Heart left ventricle (tissue), 16 donors: ENCODE data around the gene HMSD. TPM values are rescaled to one million over a fixed set of nuclear protein-coding genes. Genes with fewer than 3 reads are reported as not detected.

ENCODE experiments used
- ATAC-seq, 4 donors: fragments of 200-7000 bp; cut with Tn5 transposase; one replicate each; pipeline ENCODE4 v1.9.1; 2020 to 2022; ENCODE audit warnings: moderate library complexity in 4 of 4, mild to moderate bottlenecking in 3 of 4, moderate number of reproducible peaks in 1 of 4
- DNase-seq, 5 donors: peaks; one replicate each; pipeline ENCODE4 v3.0.0-alpha.2; 2020
- H3K27ac ChIP-seq, 12 donors: fragments of 200-600 bp; sonication (generic) in 4 of 12; one replicate each; pipeline versions ENCODE4 v1.5.0 to v1.8.0; 2016 to 2022; ENCODE audit warnings: mild to moderate bottlenecking in 2 of 12
- H3K27me3 ChIP-seq, 9 donors: fragments of 200-600 bp; sonication (generic) in 2 of 9; one replicate each; pipeline versions ENCODE4 v1.5.1 to v1.8.0; 2016 to 2022; ENCODE audit warnings: mild to moderate bottlenecking in 3 of 9
- H3K36me3 ChIP-seq, 9 donors: fragments of 200-600 bp; sonication (generic) in 2 of 9; one replicate each; pipeline versions ENCODE4 v1.5.0 to v1.8.0; 2018 to 2022; ENCODE audit warnings: mild to moderate bottlenecking in 2 of 9
- H3K4me1 ChIP-seq, 12 donors: fragments of 200-600 bp; sonication (generic) in 4 of 12; one replicate each; pipeline versions ENCODE4 v1.5.0 to v1.8.0; 2016 to 2022; ENCODE audit warnings: mild to moderate bottlenecking in 3 of 12
- H3K4me3 ChIP-seq, 12 donors: fragments of 200-600 bp; sonication (generic) in 4 of 12; one replicate each; pipeline versions ENCODE4 v1.5.0 to v1.8.0; 2017 to 2022; ENCODE audit warnings: mild to moderate bottlenecking in 9 of 12, moderate library complexity in 4 of 12
- H3K9me3 ChIP-seq, 12 donors: fragments of 200-600 bp; sonication (generic) in 4 of 12; one replicate each; pipeline versions ENCODE4 v1.5.0 to v1.8.0; 2016 to 2022; ENCODE audit warnings: mild to moderate bottlenecking in 1 of 12
- POLR2A ChIP-seq, 2 donors: fragments of 450-650 bp; IDR thresholded peaks; one replicate each; pipeline ENCODE4 v1.6.1; 2017; ENCODE audit warnings: antibody characterized with exemption in 2 of 2, mild to moderate bottlenecking in 2 of 2, moderate library complexity in 2 of 2
- WGBS, 4 donors: extraction: QIAGEN DNeasy Blood & Tissue Kit in 2 of 4; methylation state at CpG; one replicate each; pipeline versions ENCODE4 v1.1.5 to v1.1.7; 2013 to 2018; 5-methylcytosine and 5-hydroxymethylcytosine counted together
- intact Hi-C, 10 donors: fragments of 100-400 bp; cut with DNase I; formaldehyde crosslinking; loops; one replicate each; pipeline versions ENCODE4 v1.11.1 to v1.14.2; 2022
- long read RNA-seq, 3 donors: library from polyadenylated mRNA; unstranded; transcript quantifications; one replicate each; pipeline ENCODE4 v2.0.0, GENCODE V29; 2020 to 2021
- polyA plus RNA-seq, 2 donors: library from polyadenylated mRNA; stranded (reverse); fragments of 200-250 nt; gene quantifications; one replicate each; pipeline ENCODE4 v1.2.3, GENCODE V29; 2013
- total RNA-seq, 9 donors: library from RNA; depleted of rRNA in 2 of 9; stranded (reverse); fragments of >200 nt in 2 of 9; fragmentation: NEBNext Ultra II Directional in 3 of 9; extraction: Animal tissue kit (Norgen Biotek cat#: 25700) in 3 of 9; gene quantifications; one replicate each; pipeline versions ENCODE4 v1.1.0 to v1.2.4, GENCODE V29; 2016 to 2023
- TF ChIP-seq, protein P1 (sequence below), 12 donors: fragments of 200-600 bp; sonication (generic) in 4 of 12; IDR thresholded peaks; one replicate each; pipeline versions ENCODE4 v1.5.0 to v1.8.0; 2018 to 2022; ENCODE audit warnings: antibody characterized with exemption in 12 of 12, mild to moderate bottlenecking in 5 of 12
- donor health status: ischemic (EF 13 %, LVEDD 7.1; RV severe dilation, severe dysfunction).
- donor health status: healthy with polysubstance abuse.
- donor health status: DM: no; HTN: yes; CAD: no.
- donor health status: DM: no; HTN: no; CAD: no.
- donor health status: ischemic (EF 25% LVEDD 6.9; RV normal size, moderate dysfunction).
- donor health status: ischemic (EF 25% LVEDD 5.7; RV mildly dilated, moderate dysfunction).
- donor health status: healthy.
- donor health status: DM: yes; HTN: yes; CAD: no.
- donor health status: ischemic (EF 35%, LVEDD 5.7; RV mildly dilated, moderate dysfunction).
- donor health status: nonischemic (EF 11% LVEDD 7.7; RV severe dilation, severe dysfunction).
- donor health status: DM: yes; HTN: yes; CAD: no.
- donor health status: PGD.
- donor health status: ischemic (EF 29% LVEDD 5.4; RV normal size, mild dysfunction).
- donor health status: nonischemic (EF 23%, LVEDD 6.1; RV moderate dilation, normal function).

HMSD gene, protein sequence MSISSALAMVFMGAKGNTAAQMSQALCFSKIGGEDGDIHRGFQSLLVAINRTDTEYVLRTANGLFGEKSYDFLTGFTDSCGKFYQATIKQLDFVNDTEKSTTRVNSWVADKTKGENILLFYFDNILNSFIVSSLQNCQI
- total RNA-seq: 1 to 10 TPM in 1 of 9 donors, under 1 TPM in 2, not detected in 6; 0.33 to 1.3 (median 0.43) TPM
- polyA plus RNA-seq: not detected
- long read RNA-seq, donor 1: 0 reads
- long read RNA-seq, donor 2, partial matches to known transcripts: 0 of 2 reads
- long read RNA-seq, donor 2, other reads (novel, unspliced or antisense): 0 of 2 reads
- long read RNA-seq, donor 3: 0 reads

DNA sequence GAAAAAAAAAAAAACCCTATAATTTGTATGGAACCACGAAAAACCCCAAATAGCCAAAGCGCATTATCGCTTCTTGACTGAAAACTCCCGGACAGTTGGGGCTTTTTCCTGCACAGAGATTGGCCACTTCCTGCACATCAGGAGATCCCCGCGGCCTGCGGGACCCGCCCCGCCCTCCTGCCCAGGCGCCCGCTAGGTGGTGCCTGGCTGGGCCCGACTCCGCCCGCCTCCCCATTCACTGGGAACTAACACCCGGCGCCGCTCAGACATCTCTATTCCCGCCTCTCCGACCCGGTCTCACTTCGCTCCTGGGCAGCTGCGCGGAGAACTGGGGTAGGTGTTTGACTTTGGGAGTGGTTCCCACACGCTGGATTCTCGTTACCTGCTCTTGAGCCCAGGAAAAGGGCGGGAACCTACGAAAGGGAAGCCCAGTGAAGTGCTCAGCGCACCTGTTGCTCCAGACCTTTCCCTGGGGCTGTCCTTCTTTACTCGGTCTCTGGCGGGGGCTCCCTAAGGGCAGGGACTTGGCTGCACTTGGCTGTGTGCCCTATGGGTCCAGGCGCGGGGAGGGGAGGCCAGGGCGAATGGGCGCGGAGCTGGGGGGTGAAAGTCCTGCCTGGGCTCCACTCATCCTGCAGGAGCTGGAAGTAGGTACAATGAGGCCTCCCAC is at the start of gene HMSD:
Gene HMSD, plus strand, starts transcription at position 234 of the 670 bp plus-strand sequence. CDS start 4,155 bp downstream, outside the sequence.
- H3K4me3 ChIP-seq: peak within 1 kb of the TSS in 10 of 12 donors; percentile 21 to 55 (median 40)
- peak; percentile 23 to 76 (median 43) for DNase-seq

DNA sequence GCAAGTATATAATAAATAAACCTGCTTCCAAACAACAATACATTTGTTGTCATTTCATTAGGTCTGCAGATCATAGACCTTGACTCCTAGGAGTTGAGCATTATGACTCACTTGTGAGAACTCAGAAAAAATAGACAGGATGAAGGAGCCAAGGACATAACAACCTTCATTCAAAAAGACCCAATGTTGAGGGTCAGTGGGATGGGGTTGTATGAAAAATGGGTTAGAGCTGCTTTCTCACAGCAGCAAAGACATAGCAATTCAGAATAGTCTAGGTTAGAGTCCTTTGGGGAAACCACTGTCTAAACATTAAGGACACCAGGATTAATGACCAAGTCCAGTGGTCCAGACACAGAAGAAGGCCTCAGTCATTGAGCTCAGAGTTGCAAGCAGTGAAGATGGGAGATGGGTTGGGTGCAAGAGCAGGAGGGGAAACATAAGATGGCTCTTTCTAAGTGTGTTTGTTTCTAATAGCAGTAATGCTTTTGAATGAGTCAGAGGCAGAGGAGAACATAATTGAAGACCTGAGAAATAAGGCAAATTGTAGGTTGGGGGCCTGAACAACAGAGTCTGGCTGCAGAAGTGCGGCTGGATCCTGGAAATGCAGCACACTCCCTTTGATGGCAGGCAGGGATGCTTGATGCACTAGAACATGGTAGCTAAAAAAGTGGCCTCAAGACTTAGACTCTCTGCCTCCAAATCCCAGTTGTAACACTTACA is 45.1 kb upstream of the HMSD start:
- intact Hi-C loops: no loop called here

More for the DNA sequence above, at the start of gene HMSD:
- Histone ChIP-seq H3K36me3 (no peaks in the 10 kb centered on the region), H3K27ac (no peak within 1 kb of the TSS), H3K4me1 (peaks cover 0 to 11% (median 0%) of the 10 kb centered on the region in 12 donors), H3K9me3 (peaks cover 0 to 4% (median 0%) of the 10 kb centered on the region in 12 donors), H3K27me3 (peaks cover 0 to 33% (median 6%) of the 10 kb centered on the region in 9 donors)
- TF ChIP-seq POLR2A (IDR thresholded peaks at IDR 0.05): no peak
- TF ChIP-seq, protein P1, sequence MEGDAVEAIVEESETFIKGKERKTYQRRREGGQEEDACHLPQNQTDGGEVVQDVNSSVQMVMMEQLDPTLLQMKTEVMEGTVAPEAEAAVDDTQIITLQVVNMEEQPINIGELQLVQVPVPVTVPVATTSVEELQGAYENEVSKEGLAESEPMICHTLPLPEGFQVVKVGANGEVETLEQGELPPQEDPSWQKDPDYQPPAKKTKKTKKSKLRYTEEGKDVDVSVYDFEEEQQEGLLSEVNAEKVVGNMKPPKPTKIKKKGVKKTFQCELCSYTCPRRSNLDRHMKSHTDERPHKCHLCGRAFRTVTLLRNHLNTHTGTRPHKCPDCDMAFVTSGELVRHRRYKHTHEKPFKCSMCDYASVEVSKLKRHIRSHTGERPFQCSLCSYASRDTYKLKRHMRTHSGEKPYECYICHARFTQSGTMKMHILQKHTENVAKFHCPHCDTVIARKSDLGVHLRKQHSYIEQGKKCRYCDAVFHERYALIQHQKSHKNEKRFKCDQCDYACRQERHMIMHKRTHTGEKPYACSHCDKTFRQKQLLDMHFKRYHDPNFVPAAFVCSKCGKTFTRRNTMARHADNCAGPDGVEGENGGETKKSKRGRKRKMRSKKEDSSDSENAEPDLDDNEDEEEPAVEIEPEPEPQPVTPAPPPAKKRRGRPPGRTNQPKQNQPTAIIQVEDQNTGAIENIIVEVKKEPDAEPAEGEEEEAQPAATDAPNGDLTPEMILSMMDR (IDR thresholded peaks at IDR 0.05): peak in 7 of 12 donors; percentile 17 to 50 (median 42)
- peak in 3 of 4 donors; percentile 57 to 89 (median 81) for ATAC-seq
- intact Hi-C loops: no loop called here
- 11 to 13% (median 12%) methylated on average over 34 to 35 of the region's 35 CpGs for WGBS, 4 donors

DNA sequence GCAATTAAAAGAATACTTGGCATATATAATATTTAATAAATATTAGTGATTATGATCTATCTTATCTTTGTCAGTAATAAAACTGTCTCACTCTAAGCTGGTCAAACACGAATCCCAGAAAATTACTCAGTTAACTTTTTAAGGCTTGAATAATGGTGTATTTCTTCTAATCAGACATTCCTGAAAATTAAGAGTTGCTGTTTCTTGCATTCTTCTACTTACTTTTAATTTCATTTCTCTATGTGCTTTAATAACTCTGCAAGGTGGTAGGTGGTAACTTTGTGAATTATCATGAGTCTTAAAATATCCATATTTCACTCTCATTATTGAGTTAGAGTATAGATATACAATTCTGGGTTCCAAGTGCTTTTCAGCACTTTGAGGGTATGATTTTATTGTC is 44.4 kb upstream of the HMSD start:
- Histone ChIP-seq H3K4me3 (no peak overlapping the region), H3K27ac (no peak overlapping the region), H3K9me3 (no peaks in the 10 kb centered on the region), H3K4me1 (no peaks in the 10 kb centered on the region), H3K36me3 (no peaks in the 10 kb centered on the region), H3K27me3 (no peaks in the 10 kb centered on the region)
- intact Hi-C loops: no loop called here
- DNase-seq (no peak), ATAC-seq (no peak)
- 65 to 77% (median 73%) methylated on average over 1 of the region's 1 CpG for WGBS, 4 donors
- TF ChIP-seq, protein P1 (IDR thresholded peaks at IDR 0.05): no peak
- no peak for TF ChIP-seq POLR2A (IDR thresholded peaks at IDR 0.05)

More for the DNA sequence above, 45.1 kb upstream of the HMSD start:
- TF ChIP-seq, protein P1 (IDR thresholded peaks at IDR 0.05): no peak
- no peak for TF ChIP-seq POLR2A (IDR thresholded peaks at IDR 0.05)
- Histone ChIP-seq H3K4me3 (no peak overlapping the region), H3K27ac (no peak overlapping the region), H3K27me3 (no peaks in the 10 kb centered on the region), H3K4me1 (no peaks in the 10 kb centered on the region), H3K36me3 (no peaks in the 10 kb centered on the region), H3K9me3 (no peaks in the 10 kb centered on the region)
- 86 to 100% (median 93%) methylated on average over 1 of the region's 1 CpG for WGBS, 4 donors
- DNase-seq: no peak
- ATAC-seq: no peak

DNA sequence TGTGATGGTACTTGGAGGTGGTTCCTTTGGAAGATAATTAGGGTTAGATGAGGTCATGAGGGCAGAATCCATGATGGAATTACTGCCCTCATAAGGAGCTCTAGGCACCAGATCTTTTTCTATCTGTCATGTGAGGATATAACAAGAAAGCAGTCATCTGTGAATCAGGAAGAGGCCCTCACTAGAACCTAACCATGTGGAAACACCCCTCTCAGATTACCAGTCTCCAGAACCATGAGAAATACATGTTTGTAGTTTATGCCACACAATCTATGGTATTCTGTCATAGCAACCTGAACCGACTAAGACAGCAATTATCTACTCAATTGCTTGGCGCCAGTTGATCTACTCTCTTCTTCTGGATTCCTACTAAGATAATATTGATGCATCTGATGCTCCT is 43.7 kb upstream of the HMSD start:
- DNase-seq: no peak
- no peak for ATAC-seq
- TF ChIP-seq POLR2A (IDR thresholded peaks at IDR 0.05): no peak
- TF ChIP-seq, protein P1 (IDR thresholded peaks at IDR 0.05): no peak
- intact Hi-C loops: no loop called here
- no peaks in the 10 kb centered on the region for H3K27me3 ChIP-seq
- 92 to 95% (median 93%) methylated on average over 2 of the region's 2 CpGs for WGBS, 4 donors
- no peak overlapping the region for H3K27ac ChIP-seq
- no peaks in the 10 kb centered on the region for H3K9me3 ChIP-seq
- H3K4me1 ChIP-seq: no peaks in the 10 kb centered on the region
- no peak overlapping the region for H3K4me3 ChIP-seq
- H3K36me3 ChIP-seq: no peaks in the 10 kb centered on the region
